Breast epithelium (tissue), 4 donors: ENCODE data around the gene ELMO3. TPM values are rescaled to one million over a fixed set of nuclear protein-coding genes. Genes with fewer than 3 reads are reported as not detected.

Experiments
- DNase-seq, 2 donors: peaks; one replicate each; pipeline ENCODE4 v3.0.0-alpha.2; 2019; ENCODE audit warnings: low spot score in 2 of 2
- H3K27ac ChIP-seq, 2 donors: fragments of 200-600 bp; sonication (generic) in 1 of 2; one replicate each; pipeline ENCODE4 v1.5.1; 2016 to 2019; ENCODE audit warnings: mild to moderate bottlenecking in 1 of 2
- H3K27me3 ChIP-seq, 2 donors: fragments of 200-600 bp; sonication (generic) in 1 of 2; one replicate each; pipeline versions ENCODE4 v1.5.1 to v1.6.0; 2017 to 2019; ENCODE audit warnings: control low read depth in 1 of 2, mild to moderate bottlenecking in 1 of 2
- H3K36me3 ChIP-seq: fragments of 200-600 bp; one replicate; pipeline ENCODE4 v1.5.1; 2019
- H3K4me1 ChIP-seq, 2 donors: fragments of 200-600 bp; sonication (generic); one replicate each; pipeline ENCODE4 v1.5.1; 2016 to 2019; ENCODE audit warnings: control low read depth in 1 of 2
- H3K4me3 ChIP-seq, 3 donors: fragments of 200-600 bp; sonication (generic); 1 replicate in 2 of 3; 2 replicates in 1 of 3; pipeline ENCODE4 v1.5.1; 2016 to 2019; ENCODE audit warnings: mild to moderate bottlenecking in 3 of 3, moderate library complexity in 2 of 3
- H3K9me3 ChIP-seq, 2 donors: fragments of 200-600 bp; sonication (generic) in 1 of 2; one replicate each; pipeline ENCODE4 v1.5.1; 2016 to 2019; ENCODE audit warnings: control low read depth in 1 of 2
- POLR2A ChIP-seq: fragments of 450-650 bp; IDR thresholded peaks from one replicate; pipeline ENCODE4 v1.6.1; 2016; ENCODE audit warnings: antibody characterized with exemption, mild to moderate bottlenecking, moderate library complexity
- POLR2AphosphoS5 ChIP-seq, 3 donors: sonication (generic); formaldehyde crosslinking; IDR thresholded peaks; one replicate each; pipeline ENCODE4 v1.6.1; 2017; ENCODE audit warnings: antibody characterized with exemption in 3 of 3
- intact Hi-C: fragments of 100-400 bp; cut with DNase I; formaldehyde crosslinking; loops from one replicate; pipeline ENCODE4 v1.15.1; 2023; ENCODE audit warnings: low total_unique reads
- total RNA-seq, 3 donors: library from RNA; depleted of rRNA; stranded (reverse); fragments of >200 nt; gene quantifications; one replicate each; pipeline ENCODE4 v1.1.0, GENCODE V29; 2016
- TF ChIP-seq, protein P1 (sequence below), 3 donors: fragments of 450-650 bp; IDR thresholded peaks; one replicate each; pipeline ENCODE4 v1.5.1; 2016 to 2017; ENCODE audit warnings: antibody characterized with exemption in 3 of 3, mild to moderate bottlenecking in 3 of 3, moderate library complexity in 3 of 3

Gene ELMO3
- total RNA-seq, 3 donors from 2014 or later, result 1.1 to 35.0 (median 19.7) TPM

DNA sequence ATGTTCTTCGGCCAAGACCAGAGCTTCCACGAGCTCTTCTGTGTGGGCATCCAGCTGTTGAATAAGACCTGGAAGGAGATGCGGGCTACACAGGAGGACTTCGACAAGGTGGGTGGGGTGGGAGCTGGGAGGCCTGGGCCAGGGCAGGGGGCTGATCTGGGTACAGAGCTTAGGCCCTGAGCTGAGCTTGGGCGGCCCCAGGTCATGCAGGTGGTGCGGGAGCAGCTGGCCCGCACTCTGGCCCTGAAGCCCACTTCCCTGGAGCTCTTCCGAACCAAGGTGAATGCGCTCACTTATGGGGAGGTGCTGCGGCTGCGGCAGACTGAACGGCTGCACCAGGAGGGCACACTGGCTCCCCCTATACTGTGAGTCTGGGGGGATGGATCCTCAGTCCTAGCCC lies 3.5 kb downstream of the ELMO3 start:
- no peaks in the 10 kb centered on the region for H3K27me3 ChIP-seq
- no peak overlapping the region for H3K27ac ChIP-seq
- H3K36me3 ChIP-seq, result peaks cover 8% of the 10 kb centered on the region
- H3K9me3 ChIP-seq, result no peaks in the 10 kb centered on the region
- intact Hi-C loops, result no loop called here
- no peak for DNase-seq
- H3K4me3 ChIP-seq, result no peak overlapping the region
- TF ChIP-seq POLR2A, result no peak
- no peak for TF ChIP-seq POLR2AphosphoS5 (IDR thresholded peaks at IDR 0.05)
- TF ChIP-seq, protein P1, sequence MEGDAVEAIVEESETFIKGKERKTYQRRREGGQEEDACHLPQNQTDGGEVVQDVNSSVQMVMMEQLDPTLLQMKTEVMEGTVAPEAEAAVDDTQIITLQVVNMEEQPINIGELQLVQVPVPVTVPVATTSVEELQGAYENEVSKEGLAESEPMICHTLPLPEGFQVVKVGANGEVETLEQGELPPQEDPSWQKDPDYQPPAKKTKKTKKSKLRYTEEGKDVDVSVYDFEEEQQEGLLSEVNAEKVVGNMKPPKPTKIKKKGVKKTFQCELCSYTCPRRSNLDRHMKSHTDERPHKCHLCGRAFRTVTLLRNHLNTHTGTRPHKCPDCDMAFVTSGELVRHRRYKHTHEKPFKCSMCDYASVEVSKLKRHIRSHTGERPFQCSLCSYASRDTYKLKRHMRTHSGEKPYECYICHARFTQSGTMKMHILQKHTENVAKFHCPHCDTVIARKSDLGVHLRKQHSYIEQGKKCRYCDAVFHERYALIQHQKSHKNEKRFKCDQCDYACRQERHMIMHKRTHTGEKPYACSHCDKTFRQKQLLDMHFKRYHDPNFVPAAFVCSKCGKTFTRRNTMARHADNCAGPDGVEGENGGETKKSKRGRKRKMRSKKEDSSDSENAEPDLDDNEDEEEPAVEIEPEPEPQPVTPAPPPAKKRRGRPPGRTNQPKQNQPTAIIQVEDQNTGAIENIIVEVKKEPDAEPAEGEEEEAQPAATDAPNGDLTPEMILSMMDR (IDR thresholded peaks at IDR 0.05), result no peak
- H3K4me1 ChIP-seq, result peaks cover 0 to 11% of the 10 kb centered on the region in 2 donors

DNA sequence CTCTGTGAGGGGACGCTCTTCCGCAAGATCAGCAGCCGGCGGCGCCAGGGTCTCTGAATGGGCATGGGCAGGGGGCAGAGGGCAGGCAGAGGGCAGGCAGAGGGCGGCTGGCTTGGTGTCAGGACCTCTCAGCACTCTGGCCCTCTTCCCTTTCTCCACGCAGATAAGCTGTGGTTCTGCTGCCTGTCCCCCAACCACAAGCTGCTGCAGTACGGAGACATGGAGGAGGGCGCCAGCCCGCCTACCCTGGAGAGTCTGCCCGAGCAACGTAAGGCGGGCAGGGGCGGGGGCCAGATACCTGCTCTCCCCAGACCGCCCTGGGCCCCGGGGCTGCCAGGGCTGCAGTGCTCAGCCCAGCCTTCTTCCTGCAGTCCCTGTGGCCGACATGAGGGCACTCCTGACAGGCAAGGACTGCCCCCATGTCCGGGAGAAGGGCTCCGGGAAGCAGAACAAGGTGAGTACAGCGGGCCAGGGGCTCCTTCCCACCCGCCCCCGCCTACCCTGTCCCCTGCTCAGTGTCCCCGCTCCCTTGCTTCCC lies 4.1 kb downstream of the ELMO3 start:
- TF ChIP-seq, protein P1 (IDR thresholded peaks at IDR 0.05), result no peak
- TF ChIP-seq POLR2AphosphoS5 (IDR thresholded peaks at IDR 0.05) (no peak), POLR2A (no peak)
- H3K27ac ChIP-seq, result no peak overlapping the region
- no peaks in the 10 kb centered on the region for H3K9me3 ChIP-seq
- no peaks in the 10 kb centered on the region for H3K27me3 ChIP-seq
- intact Hi-C loops, result no loop called here
- DNase-seq, result no peak
- no peak overlapping the region for H3K4me3 ChIP-seq
- peaks cover 0 to 7% of the 10 kb centered on the region in 2 donors for H3K4me1 ChIP-seq
- peaks cover 8% of the 10 kb centered on the region for H3K36me3 ChIP-seq

DNA sequence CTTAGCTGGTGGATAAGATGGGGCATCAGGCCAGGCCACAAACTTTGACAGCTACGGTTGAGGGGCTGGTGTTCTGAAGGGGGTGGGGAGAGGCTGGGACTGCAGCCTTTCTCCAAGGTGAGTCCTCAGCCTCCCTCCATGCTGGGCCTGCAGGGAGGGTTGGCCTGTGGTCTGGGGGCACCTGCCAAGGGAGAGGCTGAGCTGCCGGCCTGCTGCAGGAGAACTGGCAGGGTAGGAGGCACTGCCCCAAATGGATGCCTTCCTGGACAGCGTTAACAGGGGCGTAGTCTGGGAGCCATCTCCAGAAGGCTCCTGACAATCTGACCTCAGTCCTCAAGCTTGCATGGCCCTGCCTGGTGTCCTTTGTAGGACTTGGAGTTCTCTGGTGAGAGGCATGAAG lies 5.1 kb downstream of the ELMO3 start:
- no peak overlapping the region for H3K4me3 ChIP-seq
- intact Hi-C loops, result no loop called here
- H3K27ac ChIP-seq, result no peak overlapping the region
- no peak for DNase-seq
- TF ChIP-seq, protein P1 (IDR thresholded peaks at IDR 0.05), result no peak
- TF ChIP-seq POLR2AphosphoS5 (IDR thresholded peaks at IDR 0.05) (no peak), POLR2A (no peak)
- H3K4me1 ChIP-seq, result no peaks in the 10 kb centered on the region
- peaks cover 8% of the 10 kb centered on the region for H3K36me3 ChIP-seq
- no peaks in the 10 kb centered on the region for H3K9me3 ChIP-seq
- H3K27me3 ChIP-seq, result no peaks in the 10 kb centered on the region

DNA sequence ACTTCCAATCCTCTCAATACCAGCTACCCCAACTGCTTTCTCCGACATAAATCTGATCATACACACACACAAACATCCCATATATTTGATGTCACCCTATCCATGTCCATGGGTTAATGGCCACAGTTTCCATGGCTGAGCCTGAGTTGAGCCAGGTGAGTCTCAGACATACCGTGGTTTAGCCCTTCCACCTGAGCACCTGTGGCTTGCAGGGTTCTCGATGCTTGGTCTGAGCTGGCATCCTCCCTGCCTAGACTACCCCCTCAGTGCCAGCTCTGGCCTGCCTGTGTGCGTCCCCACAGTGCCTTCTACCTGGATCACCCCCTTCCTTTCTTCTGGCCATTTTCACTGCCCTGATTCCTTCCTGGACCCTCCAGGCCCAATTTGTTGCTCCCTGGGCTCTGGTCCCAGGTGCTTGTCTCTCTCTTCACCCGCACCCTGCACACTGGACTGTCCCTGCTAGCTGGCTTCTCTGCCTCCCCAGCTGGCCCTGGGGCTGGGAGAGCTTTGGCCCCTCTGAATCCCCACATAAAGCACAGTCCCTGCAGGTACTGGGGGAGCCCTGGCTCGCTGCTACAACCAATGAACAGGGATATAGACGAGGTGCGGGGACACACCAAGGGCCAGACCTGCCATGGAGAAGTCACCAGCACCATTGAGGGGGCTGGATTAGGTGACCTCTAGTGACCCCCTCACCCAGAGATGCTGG lies 7.4 kb downstream of the ELMO3 start:
- Histone ChIP-seq H3K9me3 (no peaks in the 10 kb centered on the region), H3K27me3 (no peaks in the 10 kb centered on the region), H3K36me3 (peaks cover 8% of the 10 kb centered on the region), H3K4me1 (no peaks in the 10 kb centered on the region), H3K4me3 (no peak overlapping the region), H3K27ac (no peak overlapping the region)
- intact Hi-C loops, result no loop called here
- no peak for TF ChIP-seq POLR2AphosphoS5 (IDR thresholded peaks at IDR 0.05)
- TF ChIP-seq POLR2A, result no peak
- TF ChIP-seq, protein P1 (IDR thresholded peaks at IDR 0.05), result no peak
- no peak for DNase-seq

DNA sequence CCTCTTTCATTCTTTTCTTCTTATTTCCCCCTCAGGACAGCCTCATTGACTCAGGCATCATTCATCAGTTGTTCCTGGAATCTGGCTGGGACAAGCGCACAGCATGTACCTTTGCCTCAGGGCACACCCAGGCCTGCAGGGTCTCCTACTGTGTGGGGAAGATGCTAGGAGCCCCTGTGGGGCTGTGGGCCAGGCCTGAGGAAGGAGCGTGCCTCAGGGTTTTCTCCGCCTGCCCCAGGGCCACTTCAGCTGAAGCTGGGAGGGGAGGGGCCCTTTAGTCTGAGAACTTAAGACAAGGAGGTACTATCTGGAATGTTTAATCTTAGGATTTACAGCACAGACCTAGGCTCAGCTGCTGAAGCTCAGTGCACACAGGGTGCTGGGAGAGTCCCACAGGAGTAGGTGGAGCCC lies 7.9 kb downstream of the ELMO3 start:
- intact Hi-C loops, result no loop called here
- no peaks in the 10 kb centered on the region for H3K27me3 ChIP-seq
- no peak for DNase-seq
- no peaks in the 10 kb centered on the region for H3K4me1 ChIP-seq
- TF ChIP-seq POLR2AphosphoS5 (IDR thresholded peaks at IDR 0.05), result no peak
- TF ChIP-seq POLR2A, result no peak
- TF ChIP-seq, protein P1 (IDR thresholded peaks at IDR 0.05), result no peak
- H3K4me3 ChIP-seq, result no peak overlapping the region
- no peaks in the 10 kb centered on the region for H3K9me3 ChIP-seq
- H3K27ac ChIP-seq, result no peak overlapping the region
- peaks cover 8% of the 10 kb centered on the region for H3K36me3 ChIP-seq
